Tibial nerve (tissue), 4 donors: ENCODE measurements around the gene ADGRG1. TPM values are rescaled to one million over a fixed set of nuclear protein-coding genes. Genes with fewer than 3 reads are reported as not detected.
A peak's percentile ranks its signal among the peaks of the same experiment; 100 is the strongest.

Experiments
- DNase-seq, 2 donors: peaks; one replicate each; pipeline ENCODE4 v3.0.0-alpha.2; 2019; ENCODE audit warnings: low spot score in 2 of 2
- H3K27ac ChIP-seq, 4 donors: fragments of 200-600 bp; sonication (generic) in 3 of 4; one replicate each; pipeline ENCODE4 v1.5.1; 2017 to 2019; ENCODE audit warnings: mild to moderate bottlenecking in 1 of 4
- H3K27me3 ChIP-seq, 2 donors: fragments of 200-600 bp; sonication (generic) in 1 of 2; one replicate each; pipeline versions ENCODE4 v1.5.1 to v1.6.0; 2017 to 2019
- H3K36me3 ChIP-seq, 3 donors: fragments of 200-600 bp; sonication (generic); one replicate each; pipeline ENCODE4 v1.5.1; 2018 to 2019
- H3K4me1 ChIP-seq, 4 donors: fragments of 200-600 bp; sonication (generic) in 3 of 4; one replicate each; pipeline ENCODE4 v1.5.1; 2017 to 2019
- H3K4me3 ChIP-seq, 4 donors: fragments of 200-600 bp; sonication (generic) in 3 of 4; one replicate each; pipeline ENCODE4 v1.5.1; 2017 to 2019; ENCODE audit warnings: mild to moderate bottlenecking in 1 of 4, moderate library complexity in 1 of 4
- H3K9me3 ChIP-seq, 4 donors: fragments of 200-600 bp; sonication (generic) in 3 of 4; one replicate each; pipeline ENCODE4 v1.5.1; 2017 to 2019
- EP300 ChIP-seq, 2 donors: sonication (generic); formaldehyde crosslinking; IDR thresholded peaks; one replicate each; pipeline ENCODE4 v1.6.1; 2017; ENCODE audit warnings: antibody characterized with exemption in 2 of 2, mild to moderate bottlenecking in 1 of 2
- POLR2A ChIP-seq, 2 donors: fragments of 450-650 bp; IDR thresholded peaks; one replicate each; pipeline ENCODE4 v1.6.1; 2017; ENCODE audit warnings: antibody characterized with exemption in 2 of 2, mild to moderate bottlenecking in 2 of 2, moderate library complexity in 2 of 2
- WGBS, 2 donors: methylation state at CpG; one replicate each; pipeline ENCODE4 v1.1.5; 2018; 5-methylcytosine and 5-hydroxymethylcytosine counted together
- total RNA-seq, 4 donors: library from RNA; depleted of rRNA; stranded (reverse); fragments of >200 nt; gene quantifications; one replicate each; pipeline ENCODE4 v1.1.0, GENCODE V29; 2016
- TF ChIP-seq, protein P1 (sequence below), 5 experiments: fragments of 200-600 bp in 3 of 5; fragments of 450-650 bp in 2 of 5; sonication (generic) in 3 of 5; IDR thresholded peaks; one replicate each; pipeline ENCODE4 v1.5.1; 2016 to 2019; ENCODE audit warnings: antibody characterized with exemption in 5 of 5, mild to moderate bottlenecking in 3 of 5, moderate library complexity in 2 of 5

ADGRG1 gene
- total RNA-seq, 4 donors from 2014 or later = 9.0 to 59.4 (median 41.8) TPM

DNA sequence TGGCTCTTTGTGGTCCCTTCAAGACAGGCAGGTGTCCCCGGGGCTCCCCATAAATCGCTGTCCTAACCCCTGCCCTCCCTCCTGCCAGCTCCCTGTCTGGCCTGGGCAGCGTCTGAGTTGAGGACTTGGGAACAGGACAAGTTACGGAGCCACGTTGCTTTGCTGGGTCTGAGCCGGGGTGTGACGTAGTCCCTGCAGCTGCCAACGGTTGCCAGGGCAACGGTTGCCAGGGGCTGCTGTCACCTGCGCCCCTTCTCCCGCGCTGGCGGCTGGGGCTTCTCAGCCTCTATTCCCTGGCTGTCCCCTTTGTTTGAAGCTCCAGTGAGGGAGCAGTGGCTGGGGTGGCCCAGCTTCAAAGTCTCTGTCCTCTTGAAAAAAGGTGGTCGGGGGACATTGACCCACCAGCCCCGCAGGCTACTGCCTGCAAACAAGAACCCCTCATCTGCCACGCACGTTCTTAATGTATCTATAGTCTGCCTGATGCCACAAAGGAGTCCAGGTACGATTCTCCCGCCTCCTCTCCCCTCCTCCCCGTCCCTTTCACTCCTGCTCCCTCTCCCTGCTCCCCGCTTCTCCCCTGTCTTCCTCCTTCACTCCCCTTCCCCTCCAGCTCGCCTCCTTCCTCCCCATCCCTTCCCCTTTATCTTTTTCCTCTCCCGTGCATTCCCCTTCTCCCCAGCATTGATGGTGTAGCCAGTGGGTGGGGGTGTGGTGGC, 10.9 kb downstream of the ADGRG1 start:
- TF ChIP-seq, protein P1, sequence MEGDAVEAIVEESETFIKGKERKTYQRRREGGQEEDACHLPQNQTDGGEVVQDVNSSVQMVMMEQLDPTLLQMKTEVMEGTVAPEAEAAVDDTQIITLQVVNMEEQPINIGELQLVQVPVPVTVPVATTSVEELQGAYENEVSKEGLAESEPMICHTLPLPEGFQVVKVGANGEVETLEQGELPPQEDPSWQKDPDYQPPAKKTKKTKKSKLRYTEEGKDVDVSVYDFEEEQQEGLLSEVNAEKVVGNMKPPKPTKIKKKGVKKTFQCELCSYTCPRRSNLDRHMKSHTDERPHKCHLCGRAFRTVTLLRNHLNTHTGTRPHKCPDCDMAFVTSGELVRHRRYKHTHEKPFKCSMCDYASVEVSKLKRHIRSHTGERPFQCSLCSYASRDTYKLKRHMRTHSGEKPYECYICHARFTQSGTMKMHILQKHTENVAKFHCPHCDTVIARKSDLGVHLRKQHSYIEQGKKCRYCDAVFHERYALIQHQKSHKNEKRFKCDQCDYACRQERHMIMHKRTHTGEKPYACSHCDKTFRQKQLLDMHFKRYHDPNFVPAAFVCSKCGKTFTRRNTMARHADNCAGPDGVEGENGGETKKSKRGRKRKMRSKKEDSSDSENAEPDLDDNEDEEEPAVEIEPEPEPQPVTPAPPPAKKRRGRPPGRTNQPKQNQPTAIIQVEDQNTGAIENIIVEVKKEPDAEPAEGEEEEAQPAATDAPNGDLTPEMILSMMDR (IDR thresholded peaks at IDR 0.05) = no peak
- TF ChIP-seq EP300 (IDR thresholded peaks at IDR 0.05) (no peak), POLR2A (IDR thresholded peaks at IDR 0.05) (no peak)
- no peak for DNase-seq
- Histone ChIP-seq H3K27ac (peak overlapping the region; percentile 26 to 95 (median 60)), H3K27me3 (no peaks in the 10 kb centered on the region), H3K4me1 (peaks cover 0 to 71% (median 56%) of the 10 kb centered on the region in 4 donors), H3K4me3 (no peak overlapping the region), H3K36me3 (no peaks in the 10 kb centered on the region), H3K9me3 (no peaks in the 10 kb centered on the region)
- 34 to 39% methylated on average over 19 to 23 of the region's 23 CpGs for WGBS, 2 donors

DNA sequence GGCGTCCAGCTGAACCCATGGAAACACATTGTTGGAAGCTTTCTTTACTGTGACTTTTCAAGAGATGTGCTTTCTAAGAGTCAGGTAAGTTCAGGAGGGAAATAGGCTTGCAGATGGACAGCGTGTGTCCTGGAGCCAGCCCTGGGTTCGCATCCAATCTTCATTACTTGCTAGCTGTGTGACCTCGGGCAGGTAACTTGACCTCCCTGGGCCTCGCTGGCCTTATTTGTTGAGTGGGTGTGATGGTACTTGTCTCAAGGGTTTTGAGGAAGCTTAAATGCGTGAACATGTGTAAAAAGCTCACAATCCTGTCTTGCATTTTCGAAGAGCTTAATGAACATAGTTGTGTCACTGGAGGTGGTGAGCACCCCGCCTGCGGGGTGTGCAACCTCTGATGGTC, 11.8 kb downstream of the ADGRG1 start:
- WGBS, 2 donors = 90 to 93% methylated on average over 9 of the region's 9 CpGs
- H3K9me3 ChIP-seq = no peaks in the 10 kb centered on the region
- no peak for DNase-seq
- H3K27me3 ChIP-seq = peaks cover 0 to 3% of the 10 kb centered on the region in 2 donors
- peaks cover 0 to 63% (median 47%) of the 10 kb centered on the region in 4 donors for H3K4me1 ChIP-seq
- H3K36me3 ChIP-seq = no peaks in the 10 kb centered on the region
- TF ChIP-seq EP300 (IDR thresholded peaks at IDR 0.05) (no peak), POLR2A (IDR thresholded peaks at IDR 0.05) (no peak)
- TF ChIP-seq, protein P1 (IDR thresholded peaks at IDR 0.05) = no peak
- peak overlapping the region in 2 of 4 donors; percentile 86 to 95 for H3K27ac ChIP-seq
- H3K4me3 ChIP-seq = no peak overlapping the region

DNA sequence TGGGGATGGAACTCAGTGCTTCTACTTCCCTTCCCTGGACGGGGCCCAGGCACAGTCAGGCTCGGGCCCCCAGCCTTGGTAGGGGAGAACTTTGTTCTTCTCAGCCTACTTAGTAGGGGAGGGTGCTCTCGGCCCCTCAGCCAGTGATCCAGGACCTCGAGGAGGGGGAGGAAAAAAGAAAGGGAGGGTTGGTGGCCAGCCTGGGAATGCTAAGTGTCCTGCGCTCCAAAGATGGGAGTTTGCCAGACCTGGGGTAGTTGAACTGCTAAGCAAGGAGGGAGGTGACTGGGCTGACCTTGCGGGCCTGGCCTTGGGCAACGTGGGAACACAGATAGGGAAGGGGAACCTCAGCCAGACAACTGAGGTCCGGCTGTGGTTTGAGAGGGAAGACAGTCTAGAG, 12.2 kb downstream of the ADGRG1 start:
- 63 to 64% methylated on average over 8 of the region's 8 CpGs for WGBS, 2 donors
- peaks cover 0 to 8% of the 10 kb centered on the region in 2 donors for H3K27me3 ChIP-seq
- H3K9me3 ChIP-seq = no peaks in the 10 kb centered on the region
- no peaks in the 10 kb centered on the region for H3K36me3 ChIP-seq
- H3K4me3 ChIP-seq = no peak overlapping the region
- H3K27ac ChIP-seq = peak overlapping the region in 2 of 4 donors; percentile 86 to 95
- TF ChIP-seq POLR2A (IDR thresholded peaks at IDR 0.05) = no peak
- no peak for TF ChIP-seq EP300 (IDR thresholded peaks at IDR 0.05)
- no peak for DNase-seq
- H3K4me1 ChIP-seq = peaks cover 0 to 62% (median 43%) of the 10 kb centered on the region in 4 donors

DNA sequence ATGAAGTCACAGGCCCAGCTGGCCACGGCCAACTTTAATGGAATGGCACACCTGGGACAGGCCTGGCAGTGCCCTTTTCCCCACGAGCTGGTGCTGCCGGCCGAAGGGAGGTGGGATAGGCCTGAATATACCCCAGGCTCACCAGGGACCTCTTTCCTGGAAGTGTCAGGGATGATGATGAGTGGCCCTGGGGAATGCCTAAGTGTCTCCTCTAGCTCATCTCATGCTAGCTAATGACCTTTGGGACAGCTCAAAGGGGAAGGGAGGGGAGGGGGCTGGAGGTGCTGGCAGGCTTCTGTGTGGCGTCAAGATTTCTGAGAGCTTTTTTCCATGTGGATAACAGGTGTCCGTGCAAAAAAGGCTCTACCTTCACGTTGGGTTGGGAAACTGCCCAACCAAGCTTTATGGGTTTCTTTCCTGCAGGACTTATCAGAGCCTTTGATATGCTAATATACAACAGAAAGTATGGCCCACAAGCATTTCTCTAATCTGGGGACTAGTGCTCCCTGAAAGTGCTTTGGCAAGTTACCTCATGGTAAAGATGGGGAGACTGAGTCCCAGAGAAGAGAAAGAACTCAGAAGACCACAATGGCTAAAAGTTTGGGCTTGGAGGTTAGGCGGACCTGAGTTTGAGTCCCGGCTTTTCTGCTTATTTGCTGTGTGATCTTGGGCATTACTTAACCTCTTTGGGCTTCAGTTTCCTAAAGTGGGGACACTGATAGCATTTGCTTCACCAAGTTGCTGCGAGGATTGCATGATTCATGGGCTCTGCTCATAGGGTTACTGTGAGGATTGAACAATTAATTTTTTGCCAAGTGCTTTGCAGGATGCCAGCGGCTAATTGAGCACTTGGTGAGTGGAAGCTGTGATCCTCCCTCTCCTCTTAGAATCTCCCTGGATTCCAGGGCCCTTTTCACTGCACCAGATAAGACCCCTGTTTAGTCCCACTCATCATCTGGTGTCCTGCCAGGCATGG, 14.0 kb downstream of the ADGRG1 start:
- no peak for TF ChIP-seq EP300 (IDR thresholded peaks at IDR 0.05)
- no peak for TF ChIP-seq POLR2A (IDR thresholded peaks at IDR 0.05)
- TF ChIP-seq, protein P1 (IDR thresholded peaks at IDR 0.05) = no peak
- Histone ChIP-seq H3K4me1 (peaks cover 0 to 47% (median 29%) of the 10 kb centered on the region in 4 donors), H3K4me3 (no peak overlapping the region), H3K9me3 (no peaks in the 10 kb centered on the region), H3K27ac (peak overlapping the region in 2 of 4 donors; percentile 63 to 75), H3K36me3 (no peaks in the 10 kb centered on the region), H3K27me3 (peaks cover 0 to 14% of the 10 kb centered on the region in 2 donors)
- DNase-seq = no peak
- 74 to 75% methylated on average over 11 of the region's 11 CpGs for WGBS, 2 donors

DNA sequence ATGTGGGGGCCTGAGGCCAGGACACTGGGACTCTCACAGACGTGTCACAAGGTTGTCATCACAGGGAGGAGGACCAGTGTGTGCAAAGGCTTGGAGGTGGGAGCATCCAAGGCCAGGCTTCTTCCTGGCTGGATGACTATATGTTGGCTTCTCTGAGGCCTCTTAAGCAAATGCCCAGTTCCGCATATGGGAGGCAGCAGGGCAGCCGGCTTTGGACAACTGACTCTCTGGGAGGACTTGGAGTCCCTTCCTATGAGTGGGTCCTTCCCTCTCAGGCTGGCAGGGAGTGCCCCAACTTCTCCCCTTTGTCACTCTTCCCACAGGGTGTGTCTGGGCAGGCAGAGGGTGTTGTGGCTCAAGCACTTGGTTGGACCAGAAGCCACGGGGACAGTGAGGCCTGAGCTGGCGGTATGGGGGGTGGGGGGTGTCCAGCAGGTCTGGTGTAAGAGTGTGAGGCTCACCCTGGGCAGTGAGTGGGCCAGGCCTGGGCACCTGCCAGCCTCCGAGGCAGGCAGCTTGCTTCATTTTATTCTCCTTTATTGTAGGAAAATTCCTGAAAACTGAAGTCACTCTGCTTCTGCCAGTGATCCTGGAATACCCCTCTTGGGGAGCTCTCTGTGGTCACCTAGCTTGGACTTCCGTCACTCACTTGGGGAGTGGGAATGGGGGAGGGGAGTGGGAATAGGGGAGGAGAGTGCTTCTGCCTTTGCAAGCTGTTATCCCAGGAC, 14.9 kb downstream of the ADGRG1 start:
- Histone ChIP-seq H3K4me3 (no peak overlapping the region), H3K9me3 (no peaks in the 10 kb centered on the region), H3K27me3 (peaks cover 0 to 14% of the 10 kb centered on the region in 2 donors), H3K27ac (peak overlapping the region in 3 of 4 donors; percentile 7 to 75 (median 63)), H3K4me1 (peaks cover 0 to 41% (median 23%) of the 10 kb centered on the region in 4 donors), H3K36me3 (no peaks in the 10 kb centered on the region)
- no peak for TF ChIP-seq EP300 (IDR thresholded peaks at IDR 0.05)
- TF ChIP-seq, protein P1 (IDR thresholded peaks at IDR 0.05) = no peak
- no peak for DNase-seq
- WGBS, 2 donors = 45 to 49% methylated on average over 6 to 7 of the region's 7 CpGs
